ENCODE measurements around the gene SMIM10.
"Not testable (repeated sequence)": the region's sequence is repeated elsewhere in the genome, so short reads cannot be mapped to it uniquely, and the experiment has no call there.

SMIM10 gene

DNA sequence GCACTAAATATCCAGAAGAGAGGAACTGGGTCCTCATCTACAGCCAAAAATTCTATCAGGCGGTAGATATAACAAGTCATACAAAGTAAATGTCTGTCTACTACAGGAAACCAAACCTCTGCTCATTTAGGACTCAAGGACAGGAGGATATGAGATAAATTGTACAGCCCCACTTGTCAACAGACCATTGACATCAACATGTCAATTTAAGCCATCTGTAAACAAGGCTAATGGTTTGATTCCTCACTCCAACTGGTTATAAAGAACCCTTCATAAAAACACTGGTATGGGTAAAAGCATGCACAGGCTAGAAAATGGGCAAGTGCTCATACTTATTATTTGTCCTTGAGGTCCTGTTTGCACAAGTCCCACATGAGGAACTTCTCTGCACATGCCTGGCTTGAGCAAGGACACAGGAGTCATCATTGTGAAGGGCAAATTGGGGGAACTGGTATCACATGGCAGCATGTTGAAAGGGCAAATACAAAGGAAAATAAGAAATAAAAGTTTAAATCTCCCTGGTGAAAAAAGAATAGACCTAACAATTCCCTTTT is 18.3 kb downstream of the SMIM10 start:
- CTCF ChIA-PET: no interaction called here
- POLR2A ChIA-PET (ENCODE audit: low non-redundant PET): no interaction called here
- no peak for DNase-seq (ENCODE audit: low spot score)
- no peak overlapping the region for H3K27ac ChIP-seq
- TF ChIP-seq, protein P1, sequence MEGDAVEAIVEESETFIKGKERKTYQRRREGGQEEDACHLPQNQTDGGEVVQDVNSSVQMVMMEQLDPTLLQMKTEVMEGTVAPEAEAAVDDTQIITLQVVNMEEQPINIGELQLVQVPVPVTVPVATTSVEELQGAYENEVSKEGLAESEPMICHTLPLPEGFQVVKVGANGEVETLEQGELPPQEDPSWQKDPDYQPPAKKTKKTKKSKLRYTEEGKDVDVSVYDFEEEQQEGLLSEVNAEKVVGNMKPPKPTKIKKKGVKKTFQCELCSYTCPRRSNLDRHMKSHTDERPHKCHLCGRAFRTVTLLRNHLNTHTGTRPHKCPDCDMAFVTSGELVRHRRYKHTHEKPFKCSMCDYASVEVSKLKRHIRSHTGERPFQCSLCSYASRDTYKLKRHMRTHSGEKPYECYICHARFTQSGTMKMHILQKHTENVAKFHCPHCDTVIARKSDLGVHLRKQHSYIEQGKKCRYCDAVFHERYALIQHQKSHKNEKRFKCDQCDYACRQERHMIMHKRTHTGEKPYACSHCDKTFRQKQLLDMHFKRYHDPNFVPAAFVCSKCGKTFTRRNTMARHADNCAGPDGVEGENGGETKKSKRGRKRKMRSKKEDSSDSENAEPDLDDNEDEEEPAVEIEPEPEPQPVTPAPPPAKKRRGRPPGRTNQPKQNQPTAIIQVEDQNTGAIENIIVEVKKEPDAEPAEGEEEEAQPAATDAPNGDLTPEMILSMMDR (conservative IDR thresholded peaks at IDR 0.05; ENCODE audit: low read depth): no peak

DNA sequence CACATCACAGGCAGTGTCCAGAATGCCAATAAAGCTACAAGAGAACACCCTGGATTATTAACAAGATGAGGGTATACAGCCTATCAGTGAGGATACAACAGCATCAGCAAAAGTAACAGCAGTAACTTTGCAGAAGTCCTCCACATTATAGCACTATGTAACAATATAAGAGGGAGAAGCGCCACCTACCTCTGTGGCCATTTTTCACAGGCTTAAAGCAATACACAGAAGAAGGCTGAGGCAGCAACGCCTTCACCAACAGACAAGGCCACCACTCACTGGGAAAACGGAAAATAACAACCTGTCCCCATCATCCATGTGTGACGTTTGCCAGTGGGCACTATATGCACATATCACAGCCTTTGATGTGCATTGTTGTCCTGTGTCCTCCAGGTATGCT is 19.0 kb downstream of the SMIM10 start:
- ChIA-PET POLR2A (ENCODE audit: low non-redundant PET) (no interaction called here), CTCF (no interaction called here)
- TF ChIP-seq, protein P1 (conservative IDR thresholded peaks at IDR 0.05; ENCODE audit: low read depth): no peak
- no peak for DNase-seq (ENCODE audit: low spot score)
- no peak overlapping the region for H3K27ac ChIP-seq

DNA sequence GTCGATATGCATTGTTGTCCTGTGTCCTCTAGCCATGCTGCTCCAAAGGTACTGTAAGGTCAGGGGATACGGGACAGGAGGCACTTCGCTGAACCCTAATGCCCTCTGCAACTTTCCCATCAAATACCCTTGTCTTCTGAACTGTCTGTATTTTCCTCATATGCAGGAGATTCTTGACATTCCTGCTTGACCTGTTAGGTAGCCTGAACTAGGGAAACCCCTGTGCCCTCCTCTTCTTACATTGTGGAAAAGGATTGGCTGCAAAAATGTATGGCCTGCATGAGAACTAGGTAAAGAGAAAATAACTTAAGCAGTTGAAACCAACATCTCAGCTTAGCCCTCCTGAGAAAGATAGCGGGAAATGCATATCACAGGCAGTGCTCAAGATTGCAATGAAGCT is 20.1 kb downstream of the SMIM10 start:
- ChIA-PET CTCF (no interaction called here), POLR2A (ENCODE audit: low non-redundant PET) (no interaction called here)
- TF ChIP-seq, protein P1 (conservative IDR thresholded peaks at IDR 0.05; ENCODE audit: low read depth): no peak
- H3K27ac ChIP-seq: no peak overlapping the region
- DNase-seq (ENCODE audit: low spot score): no peak

DNA sequence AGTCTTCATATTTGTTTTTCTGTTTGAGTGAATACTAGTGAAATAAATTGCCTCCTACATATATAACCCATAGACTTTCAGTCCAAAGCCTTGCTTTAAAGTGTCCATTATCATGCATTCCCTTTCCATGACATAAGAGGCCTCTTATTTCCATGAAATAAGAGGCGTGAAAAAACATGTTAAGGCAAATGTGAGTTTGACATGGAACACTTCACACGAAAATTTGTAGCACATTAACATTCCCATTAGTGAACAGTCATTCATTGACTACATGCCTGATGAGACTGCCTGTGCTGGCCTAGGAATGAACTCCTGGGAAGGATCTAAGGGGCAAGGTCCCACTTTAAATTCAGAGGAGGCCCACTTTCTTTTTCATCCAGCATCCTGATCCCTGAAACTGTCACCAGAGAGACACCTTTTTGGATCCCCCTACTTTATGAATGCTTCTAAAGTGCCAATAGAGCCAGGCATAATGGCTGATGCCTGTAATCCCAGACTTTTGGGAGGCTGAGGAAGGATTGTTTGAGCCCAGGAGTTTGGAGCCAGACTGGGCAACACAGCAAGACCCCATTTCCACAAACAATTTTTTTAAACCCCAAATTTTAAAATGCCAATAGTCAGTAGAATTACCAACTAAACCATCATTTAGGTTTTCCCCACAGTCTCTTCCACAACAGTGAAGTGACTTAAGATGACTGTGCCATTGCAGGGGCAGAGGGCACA is 24.9 kb downstream of the SMIM10 start:
- no peak overlapping the region for H3K27ac ChIP-seq
- TF ChIP-seq, protein P1 (conservative IDR thresholded peaks at IDR 0.05; ENCODE audit: low read depth): no peak
- ChIA-PET POLR2A (ENCODE audit: low non-redundant PET) (no interaction called here), CTCF (no interaction called here)
- no peak for DNase-seq (ENCODE audit: low spot score)

DNA sequence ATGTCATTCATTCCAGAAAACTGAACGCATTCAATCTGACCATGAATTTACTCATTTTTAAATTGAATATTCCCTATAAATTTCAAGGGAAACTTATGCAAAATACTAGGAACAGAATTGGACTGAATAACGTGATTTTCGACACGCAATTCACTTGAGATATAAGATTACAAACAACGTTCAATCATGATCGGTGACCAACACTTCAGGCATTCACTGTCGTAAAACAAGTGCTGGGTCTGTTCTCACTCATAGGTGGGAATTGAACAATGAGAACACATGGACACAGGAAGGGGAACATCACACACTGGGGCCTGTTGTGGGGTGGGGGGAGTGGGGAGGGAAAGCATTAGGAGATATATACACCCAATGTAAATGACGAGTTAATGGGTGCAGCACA is 29.1 kb downstream of the SMIM10 start:
- DNase-seq (ENCODE audit: low spot score); POLR2A ChIA-PET (ENCODE audit: low non-redundant PET); H3K27ac ChIP-seq; CTCF ChIA-PET: not testable (repeated sequence)

DNA sequence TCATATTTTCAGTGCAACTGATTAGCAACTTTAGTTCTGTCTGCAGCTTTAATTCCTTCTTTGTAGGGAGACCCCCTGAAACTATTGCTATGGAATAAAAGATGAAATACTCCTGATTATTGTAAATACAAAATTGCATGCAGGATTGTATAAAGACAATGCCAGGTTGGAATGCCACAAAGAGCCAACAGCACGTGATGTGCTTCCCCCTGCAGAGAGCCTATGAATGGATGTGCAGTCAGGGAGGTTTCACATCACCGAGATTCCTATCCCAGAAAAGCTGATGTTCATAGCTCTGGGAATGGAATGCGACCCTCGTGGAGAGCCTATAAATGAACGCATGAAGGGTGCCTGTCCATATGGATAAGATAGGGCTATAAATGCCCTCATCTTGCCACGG is 33.0 kb downstream of the SMIM10 start:
- H3K27ac ChIP-seq; DNase-seq (ENCODE audit: low spot score); CTCF ChIA-PET; POLR2A ChIA-PET (ENCODE audit: low non-redundant PET): not testable (repeated sequence)

DNA sequence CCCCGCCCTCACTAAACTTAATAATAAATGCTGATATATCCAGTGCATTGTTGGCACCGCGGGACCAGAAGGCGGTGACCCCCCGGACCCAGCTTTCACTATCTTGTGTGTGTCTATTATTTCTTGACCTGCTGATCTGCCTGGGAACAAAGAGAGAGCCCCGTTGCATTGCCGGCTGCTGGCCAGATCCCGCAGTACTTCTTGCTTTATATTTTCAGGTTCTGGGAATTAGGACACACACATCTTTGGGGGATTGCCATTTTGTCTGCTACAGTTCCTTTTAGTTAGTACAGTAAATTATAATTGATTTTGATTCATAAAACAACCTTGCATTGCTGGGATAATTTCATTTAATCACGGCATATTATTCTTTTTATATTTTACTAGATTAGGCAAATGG is 33.7 kb downstream of the SMIM10 start:
- no peak for DNase-seq (ENCODE audit: low spot score)
- no peak overlapping the region for H3K27ac ChIP-seq
- TF ChIP-seq, protein P1 (conservative IDR thresholded peaks at IDR 0.05; ENCODE audit: low read depth): no peak
- ChIA-PET CTCF (no interaction called here), POLR2A (ENCODE audit: low non-redundant PET) (no interaction called here)

DNA sequence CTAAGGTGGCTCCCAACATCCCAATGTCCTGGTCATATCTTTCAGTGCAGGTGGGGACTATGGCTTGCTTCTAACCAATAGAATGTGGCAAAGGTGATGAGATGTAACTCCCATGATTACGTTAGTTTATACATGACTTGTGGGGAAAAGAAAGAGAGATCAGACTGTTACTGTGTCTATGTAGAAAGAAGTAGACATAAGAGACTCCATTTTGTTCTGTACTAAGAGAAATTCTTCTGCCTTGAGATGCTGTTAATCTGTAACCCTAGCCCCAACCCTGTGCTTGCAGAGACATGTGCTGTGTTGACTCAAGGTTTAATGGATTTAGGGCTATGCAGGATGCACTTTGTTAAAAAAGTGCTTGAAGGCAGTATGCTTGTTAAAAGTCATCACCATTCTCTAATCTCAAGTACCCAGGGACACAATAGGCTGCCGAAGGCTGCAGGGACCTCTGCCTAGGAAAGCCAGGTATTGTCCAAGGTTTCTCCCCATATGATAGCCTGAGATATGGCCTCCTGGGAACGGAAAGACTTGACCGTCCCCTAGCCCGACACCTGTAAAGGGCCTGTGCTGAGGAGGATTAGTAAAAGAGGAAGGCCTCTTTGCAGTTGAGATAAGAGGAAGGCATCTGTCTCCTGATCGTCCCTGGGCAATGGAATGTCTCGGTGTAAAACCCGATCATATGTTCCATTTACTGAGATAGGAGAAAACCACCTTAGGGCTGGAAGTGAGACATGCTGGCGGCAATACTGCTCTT is 39.6 kb downstream of the SMIM10 start:
- DNase-seq (ENCODE audit: low spot score); H3K27ac ChIP-seq; POLR2A ChIA-PET (ENCODE audit: low non-redundant PET); CTCF ChIA-PET: not testable (repeated sequence)

DNA sequence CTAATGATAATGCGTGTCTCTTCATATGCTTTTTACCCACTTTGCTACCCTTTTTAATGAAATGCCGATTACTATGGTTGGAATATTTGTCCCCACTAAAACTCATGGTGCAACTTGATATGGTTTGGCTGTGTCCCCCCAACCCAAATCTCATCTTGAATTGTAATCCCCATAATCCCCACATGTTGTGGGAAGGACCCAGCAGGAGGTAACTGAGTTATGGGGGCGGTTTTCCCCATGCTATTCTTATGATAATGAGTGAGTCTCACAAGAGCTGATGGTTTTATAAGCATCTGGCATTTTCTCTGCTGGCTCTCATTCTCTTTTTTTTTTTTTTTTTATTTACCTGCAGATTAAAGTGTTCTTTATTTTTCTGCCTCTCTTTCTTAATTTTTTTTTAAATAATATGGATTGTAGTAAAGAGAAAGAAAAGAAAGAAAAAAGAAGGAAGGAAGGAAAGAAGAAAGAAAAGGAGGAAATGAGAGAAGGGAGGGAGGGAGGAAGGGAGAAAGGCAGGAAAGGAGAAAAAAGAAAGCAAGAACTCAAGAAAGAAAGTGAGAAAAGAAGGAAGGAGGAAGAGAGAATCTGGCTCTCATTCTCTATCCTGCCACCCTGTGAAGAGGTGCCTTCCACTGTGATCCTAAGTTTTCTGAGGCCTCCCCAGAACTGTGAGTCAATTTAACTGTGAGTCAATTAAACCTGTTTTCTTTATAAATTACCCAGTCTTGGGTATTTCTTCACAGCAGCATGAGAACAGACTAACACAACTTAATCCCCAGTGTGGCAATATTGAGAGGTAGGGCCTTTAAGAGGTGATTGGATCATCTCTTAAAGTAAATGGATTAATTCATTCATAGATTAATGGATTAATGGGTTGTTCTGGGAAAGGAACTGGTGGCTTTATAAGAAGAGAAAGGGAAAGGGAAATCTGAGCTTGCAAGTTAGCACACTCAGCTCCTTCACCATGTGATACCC is 50.6 kb downstream of the SMIM10 start:
- H3K27ac ChIP-seq; DNase-seq (ENCODE audit: low spot score); CTCF ChIA-PET; POLR2A ChIA-PET (ENCODE audit: low non-redundant PET): not testable (repeated sequence)
